Gastrocnemius medialis (tissue), 4 donors: ENCODE data around the gene RREB1.
A peak's percentile ranks its signal among the peaks of the same experiment; 100 is the strongest.

ENCODE experiments used
- POLR2A ChIP-seq, 2 donors: fragments of 450-650 bp; IDR thresholded peaks; one replicate each; pipeline ENCODE4 v1.6.1; 2017; ENCODE audit warnings: antibody characterized with exemption in 2 of 2, mild to moderate bottlenecking in 2 of 2, moderate library complexity in 2 of 2
- TF ChIP-seq, protein P1 (sequence below), 5 experiments: fragments of 450-650 bp in 3 of 5; fragments of 200-600 bp in 2 of 5; sonication (generic) in 2 of 5; IDR thresholded peaks in 4 of 5; conservative IDR thresholded peaks in 1 of 5; 1 replicate in 4 of 5; 2 replicates in 1 of 5; pipeline ENCODE4 v1.5.1; 2016 to 2019; ENCODE audit warnings: antibody characterized with exemption in 5 of 5, mild to moderate bottlenecking in 3 of 5, moderate library complexity in 3 of 5

DNA sequence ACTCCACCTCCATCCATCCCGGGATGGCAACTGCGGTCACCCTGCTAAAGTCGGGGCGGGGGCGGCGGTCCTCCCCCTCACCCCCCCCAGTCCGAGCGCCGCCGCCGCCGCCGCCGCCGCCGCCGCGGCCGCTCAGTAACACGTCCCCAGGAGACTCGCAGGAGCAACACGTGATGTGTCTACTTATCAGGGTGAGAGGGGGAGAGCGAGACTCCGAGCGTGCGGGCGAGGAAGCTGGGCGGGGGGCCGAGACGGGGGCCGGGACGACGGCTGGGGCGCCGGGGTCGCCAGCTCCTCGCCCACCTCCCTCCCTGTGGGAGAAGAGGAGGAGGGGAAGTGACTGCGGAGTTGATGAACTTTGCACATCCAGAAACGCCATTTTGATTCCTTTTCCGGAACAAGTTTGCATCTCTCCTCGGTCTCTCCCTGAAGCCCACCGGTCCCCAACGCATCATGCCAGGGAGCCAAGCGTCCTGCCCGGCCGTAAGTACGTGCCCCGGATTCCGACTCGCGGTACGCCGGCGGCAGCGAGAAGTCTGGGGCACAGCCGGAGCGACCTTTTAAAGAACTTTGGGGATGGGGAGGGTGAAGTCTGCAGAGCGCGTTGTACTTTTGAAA lies at the start of gene RREB1:
- TF ChIP-seq, protein P1, sequence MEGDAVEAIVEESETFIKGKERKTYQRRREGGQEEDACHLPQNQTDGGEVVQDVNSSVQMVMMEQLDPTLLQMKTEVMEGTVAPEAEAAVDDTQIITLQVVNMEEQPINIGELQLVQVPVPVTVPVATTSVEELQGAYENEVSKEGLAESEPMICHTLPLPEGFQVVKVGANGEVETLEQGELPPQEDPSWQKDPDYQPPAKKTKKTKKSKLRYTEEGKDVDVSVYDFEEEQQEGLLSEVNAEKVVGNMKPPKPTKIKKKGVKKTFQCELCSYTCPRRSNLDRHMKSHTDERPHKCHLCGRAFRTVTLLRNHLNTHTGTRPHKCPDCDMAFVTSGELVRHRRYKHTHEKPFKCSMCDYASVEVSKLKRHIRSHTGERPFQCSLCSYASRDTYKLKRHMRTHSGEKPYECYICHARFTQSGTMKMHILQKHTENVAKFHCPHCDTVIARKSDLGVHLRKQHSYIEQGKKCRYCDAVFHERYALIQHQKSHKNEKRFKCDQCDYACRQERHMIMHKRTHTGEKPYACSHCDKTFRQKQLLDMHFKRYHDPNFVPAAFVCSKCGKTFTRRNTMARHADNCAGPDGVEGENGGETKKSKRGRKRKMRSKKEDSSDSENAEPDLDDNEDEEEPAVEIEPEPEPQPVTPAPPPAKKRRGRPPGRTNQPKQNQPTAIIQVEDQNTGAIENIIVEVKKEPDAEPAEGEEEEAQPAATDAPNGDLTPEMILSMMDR (IDR thresholded peaks at IDR 0.05 in 4 of 5, conservative IDR thresholded peaks at IDR 0.05 in 1 of 5), result no peak
- peak; percentile 85 to 91 for TF ChIP-seq POLR2A (IDR thresholded peaks at IDR 0.05)
